ENCODE data around the gene ATP11B.

The ATP11B gene

GRCh38 chr3:182811269-182811596, 17.9 kb downstream of the ATP11B start:
- Histone ChIP-seq H3K36me3 (ENCODE audit: low read length) (0 out of 2 replicates have a peak, but pooled peaks cover 2% of the 10 kb centered on the region), H4K20me1 (ENCODE audit: low read depth, low read length) (peaks cover 37% of the 10 kb centered on the region), H3F3A (ENCODE audit: insufficient read depth) (no peaks in the 10 kb centered on the region), H3K9me3 (ENCODE audit: insufficient read depth, low read length) (no peaks in the 10 kb centered on the region), H3K4me2 (ENCODE audit: low read depth, low read length, poor library complexity, severe bottlenecking) (no peak overlapping the region), H3K9ac (ENCODE audit: low read length) (no peak overlapping the region), H3K9me2 (replicated peaks; ENCODE audit: insufficient read depth, low read length) (no peaks in the 10 kb centered on the region), H3K27ac (ENCODE audit: low read depth, low read length) (no peak overlapping the region), H3K4me3 (ENCODE audit: insufficient read depth, low read length, poor library complexity, severe bottlenecking) (no peak overlapping the region), H2AFZ (ENCODE audit: low read depth, low read length, severe bottlenecking) (no peak overlapping the region), H3K27me3 (ENCODE audit: low read length) (no peaks in the 10 kb centered on the region), H3K79me2 (ENCODE audit: insufficient read depth, low read length) (peaks cover 97% of the 10 kb centered on the region)
- TF ChIP-seq EZH2phosphoT487 (conservative IDR thresholded peaks at IDR 0.05; ENCODE audit: low read length) (no peak), CTCF (IDR thresholded peaks at IDR 0.05; ENCODE audit: insufficient read depth, low read length, poor library complexity, severe bottlenecking) (no peak)

- 0 out of 2 replicates have a peak, but pooled peaks cover 2% of the 10 kb centered on the region for H3K36me3 ChIP-seq (ENCODE audit: low read length)
- peaks cover 97% of the 10 kb centered on the region for H3K79me2 ChIP-seq (ENCODE audit: insufficient read depth, low read length)
- no peaks in the 10 kb centered on the region for H3K27me3 ChIP-seq (ENCODE audit: low read length)
- no peaks in the 10 kb centered on the region for H3F3A ChIP-seq (ENCODE audit: insufficient read depth)
- H3K9me2 ChIP-seq (replicated peaks; ENCODE audit: insufficient read depth, low read length): no peaks in the 10 kb centered on the region
- no peak overlapping the region for H3K4me2 ChIP-seq (ENCODE audit: low read depth, low read length, poor library complexity, severe bottlenecking)
- H4K20me1 ChIP-seq (ENCODE audit: low read depth, low read length): peaks cover 34% of the 10 kb centered on the region
- no peaks in the 10 kb centered on the region for H3K9me3 ChIP-seq (ENCODE audit: insufficient read depth, low read length)
- TF ChIP-seq CTCF (IDR thresholded peaks at IDR 0.05; ENCODE audit: insufficient read depth, low read length, poor library complexity, severe bottlenecking) (no peak), EZH2phosphoT487 (conservative IDR thresholded peaks at IDR 0.05; ENCODE audit: low read length) (no peak)
- no peak overlapping the region for H2AFZ ChIP-seq (ENCODE audit: low read depth, low read length, severe bottlenecking)
- H3K27ac ChIP-seq (ENCODE audit: low read depth, low read length): no peak overlapping the region
- no peak overlapping the region for H3K4me3 ChIP-seq (ENCODE audit: insufficient read depth, low read length, poor library complexity, severe bottlenecking)
- H3K9ac ChIP-seq (ENCODE audit: low read length): no peak overlapping the region
Observed at GRCh38 chr3:182812123-182812522, 18.8 kb downstream of the ATP11B start.

- Histone ChIP-seq H3K9me2 (replicated peaks; ENCODE audit: insufficient read depth, low read length) (no peaks in the 10 kb centered on the region), H4K20me1 (ENCODE audit: low read depth, low read length) (peaks cover 25% of the 10 kb centered on the region), H3K27me3 (ENCODE audit: low read length) (no peaks in the 10 kb centered on the region), H3K9ac (ENCODE audit: low read length) (no peak overlapping the region), H3K4me3 (ENCODE audit: insufficient read depth, low read length, poor library complexity, severe bottlenecking) (no peak overlapping the region), H3K27ac (ENCODE audit: low read depth, low read length) (no peak overlapping the region), H3K9me3 (ENCODE audit: insufficient read depth, low read length) (no peaks in the 10 kb centered on the region), H3F3A (ENCODE audit: insufficient read depth) (no peaks in the 10 kb centered on the region), H3K79me2 (ENCODE audit: insufficient read depth, low read length) (peaks cover 97% of the 10 kb centered on the region), H3K36me3 (ENCODE audit: low read length) (0 out of 2 replicates have a peak, but pooled peaks cover 2% of the 10 kb centered on the region), H3K4me2 (ENCODE audit: low read depth, low read length, poor library complexity, severe bottlenecking) (no peak overlapping the region), H2AFZ (ENCODE audit: low read depth, low read length, severe bottlenecking) (no peak overlapping the region)
- TF ChIP-seq CTCF (IDR thresholded peaks at IDR 0.05; ENCODE audit: insufficient read depth, low read length, poor library complexity, severe bottlenecking) (no peak), EZH2phosphoT487 (conservative IDR thresholded peaks at IDR 0.05; ENCODE audit: low read length) (no peak)
Observed at GRCh38 chr3:182814419-182815062, 21.2 kb downstream of the ATP11B start.
